Non-pigmented ciliary epithelial cell (primary cell): ENCODE results near the gene ARMH3.
"Not testable (repeated sequence)": the region's sequence is repeated elsewhere in the genome, so short reads cannot be mapped to it uniquely, and the experiment has no call there.

ENCODE experiments used
- DNase-seq: peaks from one replicate; pipeline ENCODE4 v3.0.0-alpha.2; 2010; ENCODE audit warnings: low read depth

Gene ARMH3

DNA sequence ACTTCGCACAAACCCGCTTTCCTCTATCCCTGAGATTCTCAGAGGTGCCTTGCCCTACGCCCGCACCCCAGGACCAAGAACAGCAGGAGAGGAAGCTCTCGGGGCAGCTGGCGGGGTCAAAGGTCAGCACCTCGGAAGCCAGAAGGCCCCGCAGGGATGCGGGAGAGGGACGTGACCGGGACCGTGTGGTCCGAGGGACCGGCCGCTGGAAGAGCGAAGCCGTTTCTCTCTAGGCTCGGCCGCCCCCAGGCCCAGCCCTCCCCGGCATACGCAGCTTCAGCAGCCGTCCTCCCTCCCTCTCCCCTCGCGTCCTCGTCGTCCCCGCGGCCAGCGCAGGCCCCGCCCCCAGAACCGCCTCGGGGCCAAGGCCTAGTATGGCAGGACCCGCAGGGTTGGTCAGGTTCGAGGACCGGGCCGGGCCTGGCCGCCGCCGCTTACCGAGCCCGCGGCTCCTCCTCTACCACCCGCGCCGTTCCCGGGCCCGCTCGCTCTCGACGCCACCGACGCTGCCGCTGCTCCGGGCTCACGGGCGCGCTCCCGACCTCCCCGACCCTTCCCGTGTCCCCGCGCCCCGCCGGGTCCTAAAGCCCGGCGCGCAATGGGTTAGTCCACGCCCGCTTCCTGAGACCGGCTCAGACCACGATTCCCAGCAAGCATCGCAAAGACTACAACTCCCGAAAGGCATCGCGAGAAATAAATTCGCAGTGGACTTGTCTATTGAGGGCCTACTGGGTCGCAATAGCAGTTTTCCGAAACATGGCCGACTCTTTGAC is at the start of gene ARMH3:
Gene ARMH3 (minus strand): TSS at position 527 of the 773 bp plus-strand sequence. CDS start 16,059 bp downstream, outside the sequence.
- DNase-seq, result peak; percentile 86

- no peak for DNase-seq
These were observed 46.4 kb upstream of the ARMH3 start for GRCh38 chr10:102102421-102102820.

GRCh38 chr10:102101152-102101551 is 45.2 kb upstream of the ARMH3 start:
- no peak for DNase-seq

DNA sequence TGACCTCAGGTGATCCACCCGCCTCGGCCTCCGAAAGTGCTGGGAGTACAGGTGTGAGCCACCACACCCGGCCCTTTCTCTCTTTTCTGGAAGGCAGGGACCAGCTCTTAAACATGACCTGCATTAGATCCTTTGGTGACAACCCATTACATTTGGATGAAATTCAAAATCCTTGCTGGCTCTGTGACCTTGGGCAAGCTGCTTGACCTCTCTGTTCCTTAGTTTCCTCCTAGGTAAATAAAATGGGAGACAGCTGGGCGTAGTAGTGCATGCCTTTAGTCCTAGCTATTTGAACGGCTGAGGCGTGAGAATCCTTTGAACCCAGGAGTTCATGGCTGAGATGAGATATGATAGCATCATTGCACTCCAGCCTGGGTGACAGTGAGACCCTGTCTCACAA is 40.5 kb upstream of the ARMH3 start:
- no peak for DNase-seq

DNA sequence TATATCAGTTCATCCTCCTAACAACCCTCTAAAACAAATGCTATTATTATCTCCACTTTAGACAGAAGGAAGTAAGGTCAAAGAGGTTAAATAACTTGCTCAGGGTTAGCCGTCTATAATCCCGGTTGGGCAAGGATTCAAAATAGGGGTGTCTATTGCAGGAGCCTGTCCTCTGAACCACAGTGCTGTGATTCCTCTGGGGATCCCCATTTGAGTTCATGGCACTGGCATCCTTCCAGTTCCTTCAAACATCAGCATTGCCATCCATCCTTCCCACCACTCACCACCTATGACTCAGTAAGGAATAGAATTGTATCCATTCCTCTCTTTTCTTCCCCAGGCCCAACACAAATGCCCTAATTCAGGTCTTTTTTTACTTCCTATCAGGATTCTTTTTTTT is 34.8 kb upstream of the ARMH3 start:
- DNase-seq, result no peak

DNA sequence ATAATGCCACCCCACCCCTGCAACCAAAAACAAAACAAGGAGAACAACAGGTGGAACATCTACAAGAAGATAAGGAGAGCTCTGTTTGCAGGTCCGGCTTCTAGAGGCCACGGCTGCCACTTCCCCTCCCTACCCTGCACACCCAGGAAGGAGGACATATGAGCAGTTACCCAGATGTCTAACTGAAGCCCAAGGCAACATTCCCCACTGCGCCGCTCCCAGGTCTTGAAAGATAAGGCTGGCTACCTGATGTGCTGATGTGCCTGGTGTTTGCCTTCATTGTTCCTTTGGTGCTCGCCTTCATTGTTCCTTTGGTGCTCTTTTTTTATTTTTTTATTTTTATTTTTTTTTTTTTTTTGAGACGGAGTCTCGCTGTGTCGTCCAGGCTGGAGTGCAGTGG is 30.2 kb upstream of the ARMH3 start:
- DNase-seq, result no peak

DNA sequence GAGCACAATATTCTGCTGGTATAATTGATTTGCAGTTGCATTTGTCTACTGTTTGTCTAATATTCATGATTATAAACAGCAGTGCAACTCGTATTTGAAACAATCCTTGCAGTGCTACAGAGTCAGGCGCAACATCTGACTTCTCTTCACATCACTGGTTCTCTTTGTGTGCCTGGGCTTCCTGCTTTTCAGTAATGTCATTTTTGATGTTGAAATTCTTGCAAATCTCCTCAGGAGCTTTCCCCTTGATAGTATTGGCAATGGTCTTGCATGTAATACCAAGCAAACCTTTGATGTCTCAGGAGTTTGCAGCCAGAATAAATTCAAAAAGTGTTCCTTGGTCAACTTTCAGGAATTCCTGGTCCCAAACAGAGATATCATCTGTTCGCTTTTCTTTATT is 29.4 kb upstream of the ARMH3 start:
- DNase-seq, result no peak

DNA sequence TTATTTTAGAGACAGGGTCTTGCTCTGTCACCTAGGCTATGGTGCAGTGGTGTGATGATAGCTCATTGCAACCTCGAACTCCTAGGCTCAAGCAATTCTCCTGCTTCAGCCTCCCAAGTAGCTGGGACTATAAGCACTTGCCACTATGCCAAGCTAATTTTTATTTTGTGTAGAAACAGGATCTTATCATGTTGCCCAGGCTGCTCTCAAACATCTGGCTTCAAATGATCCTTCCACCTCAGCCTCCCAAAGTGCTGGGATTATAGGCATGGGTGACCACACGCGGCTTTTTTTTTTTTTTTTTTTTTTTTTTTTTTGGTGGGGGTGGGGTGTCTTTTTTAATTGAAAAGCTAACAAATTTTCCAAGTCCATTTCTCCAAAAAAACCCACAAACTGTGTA is 27.6 kb upstream of the ARMH3 start:
- no peak for DNase-seq

DNA sequence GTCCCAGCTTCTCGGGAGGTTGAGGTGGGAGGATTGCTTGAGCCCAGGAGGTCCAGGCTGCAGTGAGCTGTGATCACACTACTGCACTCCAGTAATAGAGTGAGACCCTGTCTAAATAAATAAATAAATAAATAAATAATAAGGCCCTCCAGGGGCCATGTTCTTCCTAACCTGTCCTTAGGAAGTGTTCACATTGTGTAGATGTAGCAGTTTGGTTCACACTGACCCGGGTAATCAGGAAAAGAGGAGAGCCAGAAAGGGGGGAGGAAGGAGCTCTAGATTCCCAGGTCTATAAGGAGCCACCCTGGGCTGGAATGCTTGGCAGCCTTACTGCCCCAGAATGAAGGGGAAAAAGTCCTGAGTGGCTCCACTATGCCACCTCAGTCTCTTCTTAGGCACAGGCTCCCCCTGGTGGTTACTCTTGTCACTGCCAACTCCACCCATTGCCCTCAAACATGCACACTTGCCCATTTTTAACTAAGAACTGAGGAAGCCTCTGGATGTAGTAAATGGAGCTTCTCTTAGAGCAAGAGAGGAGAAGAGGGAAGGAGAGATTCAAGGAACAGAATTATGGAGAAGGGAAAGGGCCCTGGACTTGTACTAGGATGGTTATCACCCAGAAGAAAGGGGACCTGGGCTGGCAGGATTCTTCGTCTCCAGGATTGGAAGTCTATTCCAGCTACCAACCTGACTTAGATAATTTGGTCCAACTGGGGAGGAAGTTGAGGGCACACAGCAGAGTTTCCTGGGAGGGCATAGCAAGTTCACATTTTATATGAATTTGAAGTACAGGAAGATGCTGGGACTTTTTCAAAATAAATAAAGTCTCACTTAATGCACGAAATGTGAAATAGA is 16.9 kb upstream of the ARMH3 start:
- no peak for DNase-seq

DNA sequence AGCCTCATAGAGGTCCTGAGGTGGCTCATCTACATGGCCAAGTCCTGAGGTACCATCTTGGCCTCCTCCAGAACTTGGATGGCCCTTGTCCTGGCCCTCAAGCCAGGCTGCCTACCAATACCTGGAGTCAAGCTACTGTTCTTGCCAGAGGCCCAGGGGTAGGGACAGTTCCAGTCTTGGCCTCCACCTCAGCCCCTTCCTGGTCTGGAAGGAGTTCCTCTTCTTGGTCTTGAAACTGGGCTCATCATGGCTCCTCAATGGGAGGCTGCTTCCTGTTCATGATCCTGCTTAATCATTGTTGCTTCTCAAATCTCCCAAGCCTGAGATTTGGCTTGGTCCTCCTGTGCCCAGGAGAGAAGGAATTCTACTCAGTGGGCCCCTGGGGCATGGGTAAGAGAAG is 13.1 kb upstream of the ARMH3 start:
- DNase-seq, result no peak

DNA sequence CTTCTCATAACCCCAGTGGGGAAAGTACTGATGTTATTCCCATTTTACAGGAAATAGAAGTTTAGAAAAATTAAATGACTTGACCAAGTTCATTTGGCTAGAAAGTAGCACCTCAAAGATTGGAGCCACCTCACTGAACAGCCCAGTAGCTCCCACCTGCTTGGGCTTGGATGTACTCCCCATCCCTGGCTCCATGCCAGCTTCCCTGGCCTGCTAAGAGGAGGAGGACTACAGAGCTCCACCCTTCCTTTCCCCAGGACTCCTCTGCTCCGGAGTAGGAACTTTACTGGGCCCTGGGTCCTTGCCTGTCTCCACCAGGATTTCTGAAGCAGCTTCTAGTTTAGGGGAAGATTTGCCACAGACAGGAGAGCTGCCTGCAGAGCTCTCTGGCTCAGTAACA is 12.2 kb upstream of the ARMH3 start:
- no peak for DNase-seq

GRCh38 chr10:102067091-102067916 is 11.3 kb upstream of the ARMH3 start:
- no peak for DNase-seq

DNA sequence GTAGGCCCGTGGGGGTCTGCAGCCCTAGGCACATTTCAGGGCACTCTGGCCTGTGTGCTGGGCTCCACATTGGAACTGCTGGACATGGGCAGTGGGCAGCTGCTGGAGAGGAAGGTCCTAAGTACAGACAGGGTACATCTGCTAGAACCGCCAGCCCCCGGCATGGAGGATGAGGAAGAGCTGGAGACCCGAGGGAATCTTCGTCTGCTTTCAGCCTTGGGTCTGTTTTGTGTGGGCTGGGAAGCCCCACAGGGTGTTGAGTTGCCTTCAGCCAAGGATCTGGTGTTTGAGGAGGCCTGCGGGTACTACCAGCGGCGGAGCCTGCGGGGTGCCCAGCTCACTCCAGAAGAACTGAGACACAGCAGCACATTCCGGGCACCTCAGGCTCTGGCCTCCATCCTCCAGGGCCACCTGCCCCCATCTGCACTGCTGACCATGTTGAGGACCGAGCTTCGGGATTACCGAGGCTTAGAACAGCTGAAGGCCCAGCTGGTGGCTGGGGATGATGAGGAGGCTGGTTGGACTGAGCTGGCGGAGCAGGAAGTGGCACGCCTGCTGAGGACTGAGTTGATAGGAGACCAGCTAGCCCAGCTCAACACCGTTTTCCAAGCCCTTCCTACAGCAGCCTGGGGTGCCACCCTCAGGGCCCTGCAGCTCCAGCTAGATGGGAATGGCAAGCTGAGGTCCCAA is 10.6 kb upstream of the ARMH3 start:
- no peak for DNase-seq

- DNase-seq, result no peak
These were observed 9.8 kb upstream of the ARMH3 start for GRCh38 chr10:102065561-102066398.

DNA sequence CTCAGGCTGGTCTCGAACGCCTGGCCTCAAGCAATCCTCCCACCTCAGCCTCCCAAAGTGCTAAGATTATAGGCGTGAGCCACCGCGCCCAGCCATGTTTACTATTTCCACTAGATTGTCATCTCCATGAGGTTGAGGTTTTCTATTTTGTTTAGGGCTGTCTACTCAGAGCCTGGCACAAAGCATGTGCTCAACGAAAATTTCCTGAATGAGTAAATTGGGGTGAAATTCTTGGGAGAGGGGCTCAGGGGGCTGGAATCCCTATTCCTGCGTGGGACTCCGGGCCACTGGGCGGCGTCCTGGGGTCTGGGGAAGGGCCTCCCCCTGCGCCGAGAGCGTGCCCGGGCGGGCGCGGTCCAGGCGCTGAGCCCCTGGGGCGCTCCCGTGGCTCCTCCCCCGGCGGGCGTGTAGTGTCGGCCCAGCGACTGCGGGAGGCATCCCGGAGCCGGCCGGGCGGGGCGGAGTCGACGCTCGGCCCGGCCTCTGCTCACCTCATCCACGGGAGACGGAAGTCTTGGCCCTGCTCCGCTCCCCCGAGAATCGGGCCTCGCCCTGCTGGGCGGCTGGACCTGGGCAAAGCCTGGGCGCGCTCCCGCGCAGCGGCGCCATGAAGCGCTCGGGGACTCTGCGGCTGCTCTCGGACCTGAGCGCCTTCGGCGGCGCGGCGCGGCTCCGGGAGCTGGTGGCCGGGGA is 9.0 kb upstream of the ARMH3 start, which contains the start of gene HPS6:
Gene HPS6 (plus strand): TSS at position 482 of the 693 bp plus-strand sequence. CDS start 126 bp downstream, at position 608.
- no peak for DNase-seq

- DNase-seq, result no peak
These were observed 8.5 kb upstream of the ARMH3 start for GRCh38 chr10:102064503-102064867.

DNA sequence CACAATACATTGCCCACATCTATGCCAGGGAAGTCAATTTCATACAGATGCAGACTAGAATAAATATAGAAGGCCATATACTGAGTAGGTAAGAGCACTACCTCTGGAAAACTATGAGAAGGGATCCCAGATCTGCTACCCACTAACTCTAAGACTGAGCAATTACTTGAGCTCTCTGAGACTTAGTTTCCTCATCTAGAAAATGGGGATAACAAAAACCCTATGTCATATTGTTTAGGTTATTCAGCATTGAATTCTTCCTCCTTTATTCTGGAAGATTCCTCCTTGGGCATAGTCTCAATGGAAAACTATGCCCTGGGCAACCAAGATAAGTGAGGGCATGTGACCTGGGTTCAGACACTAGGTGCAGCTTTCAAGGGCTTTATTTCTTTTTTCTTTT is 4.0 kb upstream of the ARMH3 start:
- no peak for DNase-seq

GRCh38 chr10:102054881-102055646 is 909 bp downstream of the ARMH3 start:
- not testable (repeated sequence) for DNase-seq

DNA sequence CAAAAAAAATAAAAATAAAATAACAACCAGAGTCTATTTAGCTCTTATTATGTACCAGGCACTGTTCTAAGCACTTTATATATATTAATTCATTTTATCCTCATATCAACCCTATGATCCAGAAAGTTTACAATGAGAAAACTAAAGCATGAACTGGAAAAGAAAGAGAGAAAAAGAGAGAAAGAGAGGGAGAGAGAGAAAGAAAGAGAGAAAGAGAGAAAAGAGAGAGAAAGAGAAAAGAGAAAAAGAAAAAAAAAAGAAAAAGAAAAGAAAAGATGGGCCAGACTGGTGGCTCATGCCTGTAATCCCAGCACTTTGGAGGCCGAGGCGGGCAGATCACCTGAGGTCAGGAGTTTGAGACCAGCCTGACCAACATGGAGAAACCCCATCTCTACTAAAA is 9.9 kb downstream of the ARMH3 start:
- no peak for DNase-seq
